KMS-11 (cell line): ENCODE data around the gene DLX1.

Experiments
- H2AFZ ChIP-seq: fragments of 200-600 bp; sonication (generic); 2 replicates; pipeline ENCODE4 v1.6.1; 2016; ENCODE audit warnings: antibody characterized with exemption, mixed run types, low read depth
- H3K27ac ChIP-seq: fragments of 200-600 bp; sonication (generic); 2 replicates; pipeline ENCODE4 v1.6.1; 2016; ENCODE audit warnings: mild to moderate bottlenecking, mixed run types
- H3K27me3 ChIP-seq: fragments of 200-600 bp; sonication (generic); 2 replicates; pipeline ENCODE4 v1.6.1; 2017; ENCODE audit warnings: mild to moderate bottlenecking, low read depth, mixed run types, moderate library complexity; ENCODE audit not compliant: insufficient read depth
- H3K36me3 ChIP-seq: fragments of 200-600 bp; sonication (generic); 2 replicates; pipeline ENCODE4 v1.6.1; 2017; ENCODE audit warnings: mild to moderate bottlenecking, mixed run types; ENCODE audit not compliant: insufficient read depth
- H3K4me1 ChIP-seq: fragments of 200-600 bp; sonication (generic); 2 replicates; pipeline ENCODE4 v1.6.1; 2016; ENCODE audit warnings: mild to moderate bottlenecking, low read depth, mixed run types; ENCODE audit not compliant: poor library complexity, severe bottlenecking
- H3K4me2 ChIP-seq: fragments of 200-600 bp; sonication (generic); 2 replicates; pipeline ENCODE4 v1.7.0; 2016; ENCODE audit warnings: mild to moderate bottlenecking, mixed run types
- H3K4me3 ChIP-seq: fragments of 200-600 bp; sonication (generic); IDR thresholded peaks from 2 replicates; pipeline ENCODE4 v1.6.1; 2017; ENCODE audit warnings: low read depth, low read length, mixed read lengths; ENCODE audit not compliant: insufficient read depth
- H3K79me2 ChIP-seq: fragments of 200-600 bp; sonication (generic); 2 replicates; pipeline ENCODE4 v1.6.1; 2016; ENCODE audit warnings: low read depth, mixed run types; ENCODE audit not compliant: insufficient read depth
- H3K9ac ChIP-seq: fragments of 200-600 bp; sonication (generic); 2 replicates; pipeline ENCODE4 v1.6.1; 2016; ENCODE audit warnings: mild to moderate bottlenecking, mixed run types
- H4K20me1 ChIP-seq: fragments of 200-600 bp; sonication (generic); 2 replicates; pipeline ENCODE4 v1.6.1; 2016; ENCODE audit warnings: mild to moderate bottlenecking, mixed run types; ENCODE audit not compliant: insufficient read depth
- TF ChIP-seq, protein P1 (sequence below): fragments of 200-600 bp; sonication (generic); conservative IDR thresholded peaks from 2 replicates; pipeline ENCODE4 v1.6.1; 2017; ENCODE audit warnings: low read depth, mild to moderate bottlenecking, antibody characterized with exemption, low read length, moderate library complexity, mixed read lengths

The DLX1 gene

DNA sequence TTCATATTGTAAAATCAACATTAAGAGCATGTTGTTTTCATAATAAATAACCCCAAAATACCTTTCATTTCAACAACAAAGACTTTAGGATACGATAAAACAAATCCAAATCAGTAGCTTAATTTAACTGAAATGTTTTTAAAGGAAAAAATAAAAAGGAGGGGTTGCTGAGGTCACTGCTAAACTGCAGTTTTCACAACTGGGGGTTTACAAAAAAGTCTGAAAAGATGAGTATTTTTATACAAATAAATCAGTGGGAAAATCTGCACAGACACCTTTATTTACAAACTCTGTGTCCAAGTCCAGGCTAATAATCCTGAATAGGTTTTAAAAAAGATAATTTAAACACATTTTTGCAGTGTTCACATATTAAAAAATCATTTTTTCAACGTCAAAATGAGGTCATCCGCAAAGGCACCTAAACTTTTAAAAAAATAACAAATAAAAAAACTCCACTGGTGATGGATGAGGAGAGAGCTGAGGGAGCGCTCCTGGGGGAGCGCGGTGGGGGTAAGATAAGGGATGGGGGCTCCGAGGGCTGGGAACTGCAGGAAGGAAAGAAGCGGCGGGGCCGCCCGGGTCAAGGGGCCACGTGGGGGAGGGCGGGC, 14.3 kb downstream of the DLX1 start:
- H4K20me1 ChIP-seq: no peaks in the 10 kb centered on the region
- no peak overlapping the region for H2AFZ ChIP-seq
- H3K4me2 ChIP-seq: peak overlapping the region; percentile 47; the same call in 1 of the 2 replicates
- H3K4me1 ChIP-seq: peaks cover 48% of the 10 kb centered on the region
- H3K4me3 ChIP-seq: no peak overlapping the region
- TF ChIP-seq, protein P1, sequence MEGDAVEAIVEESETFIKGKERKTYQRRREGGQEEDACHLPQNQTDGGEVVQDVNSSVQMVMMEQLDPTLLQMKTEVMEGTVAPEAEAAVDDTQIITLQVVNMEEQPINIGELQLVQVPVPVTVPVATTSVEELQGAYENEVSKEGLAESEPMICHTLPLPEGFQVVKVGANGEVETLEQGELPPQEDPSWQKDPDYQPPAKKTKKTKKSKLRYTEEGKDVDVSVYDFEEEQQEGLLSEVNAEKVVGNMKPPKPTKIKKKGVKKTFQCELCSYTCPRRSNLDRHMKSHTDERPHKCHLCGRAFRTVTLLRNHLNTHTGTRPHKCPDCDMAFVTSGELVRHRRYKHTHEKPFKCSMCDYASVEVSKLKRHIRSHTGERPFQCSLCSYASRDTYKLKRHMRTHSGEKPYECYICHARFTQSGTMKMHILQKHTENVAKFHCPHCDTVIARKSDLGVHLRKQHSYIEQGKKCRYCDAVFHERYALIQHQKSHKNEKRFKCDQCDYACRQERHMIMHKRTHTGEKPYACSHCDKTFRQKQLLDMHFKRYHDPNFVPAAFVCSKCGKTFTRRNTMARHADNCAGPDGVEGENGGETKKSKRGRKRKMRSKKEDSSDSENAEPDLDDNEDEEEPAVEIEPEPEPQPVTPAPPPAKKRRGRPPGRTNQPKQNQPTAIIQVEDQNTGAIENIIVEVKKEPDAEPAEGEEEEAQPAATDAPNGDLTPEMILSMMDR: no peak
- H3K27ac ChIP-seq: no peak overlapping the region
- no peak overlapping the region for H3K9ac ChIP-seq
- no peaks in the 10 kb centered on the region for H3K36me3 ChIP-seq
- H3K79me2 ChIP-seq: no peaks in the 10 kb centered on the region
- H3K27me3 ChIP-seq: peaks cover 84% of the 10 kb centered on the region

DNA sequence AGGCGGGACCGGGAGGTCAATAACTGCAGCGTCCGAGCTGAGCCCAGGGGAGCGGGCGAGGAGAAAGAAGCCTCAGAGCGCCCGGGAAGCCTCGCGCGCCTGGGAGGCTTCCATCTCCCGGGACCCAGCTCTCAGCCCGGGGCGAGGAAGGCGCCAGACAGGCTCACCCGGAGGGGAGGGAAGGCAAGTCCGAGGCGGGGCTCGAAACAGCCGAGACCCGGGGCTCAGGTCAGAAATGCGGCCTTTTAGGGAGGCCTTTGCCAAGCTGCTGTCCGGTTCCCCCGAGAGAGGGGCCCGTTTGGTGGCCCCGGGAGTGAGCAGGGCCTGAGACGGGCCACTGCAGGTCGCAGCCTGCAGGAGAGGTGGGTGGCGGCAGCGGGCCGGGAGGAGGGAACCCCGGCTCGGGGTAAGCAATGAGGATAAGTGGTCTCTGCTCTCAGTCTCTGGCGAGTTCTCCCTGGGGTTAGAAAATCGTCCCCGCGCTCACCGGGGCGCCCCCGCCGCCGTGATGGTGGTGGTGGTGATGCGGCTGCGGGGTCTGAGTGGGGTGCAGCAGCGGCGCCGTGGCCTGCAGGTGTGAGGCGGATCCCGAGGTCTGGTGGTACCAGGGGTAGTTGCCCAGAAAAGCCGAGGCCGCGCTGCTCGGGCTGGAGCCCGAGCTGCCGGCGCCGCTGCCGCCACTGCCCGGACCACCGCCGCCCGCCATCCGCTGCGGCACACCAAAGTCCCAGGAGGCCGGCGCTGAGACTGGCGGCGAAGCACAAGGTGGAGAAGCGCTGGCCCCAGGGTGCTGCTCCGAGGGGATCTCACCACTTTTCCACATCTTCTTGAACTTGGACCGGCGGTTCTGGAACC, 15.0 kb downstream of the DLX1 start:
- no peak overlapping the region for H3K27ac ChIP-seq
- TF ChIP-seq, protein P1: no peak
- peak overlapping the region; percentile 47; the same call in 1 of the 2 replicates for H3K4me2 ChIP-seq
- no peak overlapping the region for H2AFZ ChIP-seq
- no peak overlapping the region for H3K4me3 ChIP-seq
- no peak overlapping the region for H3K9ac ChIP-seq
- H3K4me1 ChIP-seq: peaks cover 48% of the 10 kb centered on the region
- no peaks in the 10 kb centered on the region for H3K36me3 ChIP-seq
- no peaks in the 10 kb centered on the region for H4K20me1 ChIP-seq
- H3K79me2 ChIP-seq: no peaks in the 10 kb centered on the region
- H3K27me3 ChIP-seq: peaks cover 77% of the 10 kb centered on the region

DNA sequence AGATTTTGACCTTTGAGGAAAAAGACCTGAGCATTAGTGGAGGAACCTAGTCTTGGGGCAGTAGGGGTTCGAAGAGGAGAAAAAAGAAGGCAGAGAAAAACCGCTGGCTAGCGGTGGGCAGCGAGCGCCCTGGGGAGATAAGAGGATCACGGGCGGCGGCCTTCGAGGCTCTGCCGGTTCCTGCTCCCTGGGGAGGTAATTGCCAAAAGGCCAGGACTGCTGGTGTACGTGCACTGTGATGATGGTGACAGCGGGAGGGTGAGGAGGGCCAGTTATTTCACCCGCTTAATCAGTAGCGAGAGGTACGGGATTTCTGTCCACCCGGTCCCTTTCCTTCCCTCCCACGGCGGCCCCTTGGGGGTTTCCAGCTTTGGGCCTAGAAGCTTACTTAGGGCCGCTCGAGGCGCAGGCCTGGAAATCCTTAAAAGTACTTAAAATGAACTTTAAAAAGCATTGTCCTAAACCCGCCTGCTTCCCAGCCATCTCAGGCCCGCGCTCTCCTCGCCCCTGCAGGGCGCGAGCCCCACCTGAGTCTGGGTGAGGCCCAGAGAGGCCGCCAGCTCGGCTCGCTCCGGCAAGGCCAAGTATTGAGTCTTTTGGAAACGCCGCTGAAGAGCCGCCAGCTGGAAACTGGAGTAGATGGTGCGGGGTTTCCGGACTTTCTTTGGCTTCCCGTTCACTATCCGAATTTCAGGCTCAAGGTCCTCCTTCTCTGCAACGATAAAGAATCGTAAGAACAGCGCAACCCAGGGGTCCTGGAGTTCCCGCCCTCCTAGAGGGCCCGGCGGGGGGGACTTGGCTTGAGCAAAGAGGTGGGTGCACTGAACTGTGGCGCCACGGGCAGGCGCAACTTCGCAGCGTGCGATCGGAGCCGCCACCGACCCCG, 15.9 kb downstream of the DLX1 start:
- Histone ChIP-seq H2AFZ (peak overlapping the region; percentile 47; the same call in 1 of the 2 replicates), H3K9ac (no peak overlapping the region), H3K4me1 (peaks cover 48% of the 10 kb centered on the region), H3K27me3 (peaks cover 70% of the 10 kb centered on the region), H4K20me1 (no peaks in the 10 kb centered on the region), H3K27ac (no peak overlapping the region), H3K36me3 (no peaks in the 10 kb centered on the region), H3K4me2 (peak overlapping the region; percentile 74; the same call in 1 of the 2 replicates), H3K79me2 (no peaks in the 10 kb centered on the region), H3K4me3 (no peak overlapping the region)
- TF ChIP-seq, protein P1: no peak

DNA sequence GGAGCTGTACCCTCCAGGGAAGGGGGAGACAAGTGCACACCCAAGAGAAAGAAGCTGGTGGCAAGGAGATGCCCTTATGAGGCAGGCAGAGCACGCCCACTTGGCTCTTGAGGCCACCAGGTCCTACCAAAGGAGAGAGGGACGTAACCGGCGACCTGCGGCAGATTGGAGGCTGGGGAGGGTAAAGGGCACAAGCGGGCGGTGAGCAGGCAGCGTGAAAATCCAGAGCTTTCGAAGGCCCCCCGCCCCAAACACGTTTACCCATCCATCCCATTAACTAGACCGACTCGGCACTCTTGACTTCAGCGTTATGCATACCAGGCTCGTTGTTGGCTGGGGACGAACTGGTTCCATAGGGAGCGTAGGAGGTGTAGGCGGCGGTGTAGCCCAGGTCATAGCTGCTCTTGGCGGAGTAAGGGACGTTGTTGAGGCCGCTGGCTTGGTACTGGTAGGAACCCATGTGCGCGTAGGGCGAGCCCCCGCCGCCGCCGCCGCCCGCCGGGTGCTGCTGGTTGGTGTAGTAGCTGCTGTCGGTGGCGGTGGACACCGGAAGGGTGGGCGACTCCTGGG, 16.6 kb downstream of the DLX1 start:
- no peaks in the 10 kb centered on the region for H3K79me2 ChIP-seq
- H3K4me2 ChIP-seq: peak overlapping the region; percentile 74
- H3K36me3 ChIP-seq: no peaks in the 10 kb centered on the region
- H4K20me1 ChIP-seq: no peaks in the 10 kb centered on the region
- no peak overlapping the region for H3K4me3 ChIP-seq
- H3K4me1 ChIP-seq: peaks cover 46% of the 10 kb centered on the region
- peak overlapping the region; percentile 47; the same call in 1 of the 2 replicates for H2AFZ ChIP-seq
- no peak overlapping the region for H3K9ac ChIP-seq
- TF ChIP-seq, protein P1: no peak
- H3K27ac ChIP-seq: no peak overlapping the region
- H3K27me3 ChIP-seq: peaks cover 63% of the 10 kb centered on the region
